OCI-LY7 (cell line): Measurements from ENCODE around the gene FBXL16. TPM values are rescaled to one million over a fixed set of nuclear protein-coding genes. Genes with fewer than 3 reads are reported as not detected.

Source experiments
- BruUV-seq: library from RNA; stranded (reverse); fragments of 400-500 nt; replicated peaks from 2 replicates; lab custom pipeline; 2021; lab: Mats Ljungman, UMichigan
- CTCF ChIA-PET: fragments of 300-600 bp; sonication (Branson Sonifier 250); formaldehyde crosslinking; loops from one replicate; lab custom pipeline; 2022; ENCODE audit warnings: antibody characterized with exemption; ENCODE audit not compliant: unreplicated experiment; lab: Charles Lee
- POLR2A ChIA-PET: fragments of 300-600 bp; sonication (Branson Sonifier 250); formaldehyde crosslinking; loops from one replicate; lab custom pipeline; 2022; ENCODE audit warnings: antibody characterized with exemption; lab: Charles Lee
- DNase-seq: peaks from one replicate; pipeline ENCODE4 v3.0.0-alpha.2; 2015; ENCODE audit warnings: low spot score
- H2AFZ ChIP-seq: fragments of 200-600 bp; sonication (generic), shearing (Covaris generic); 2 replicates; pipeline ENCODE4 v1.6.1; 2014; ENCODE audit warnings: mild to moderate bottlenecking, antibody characterized with exemption, low read length, moderate library complexity
- H3K27ac ChIP-seq: fragments of 200-600 bp; sonication (generic); 2 replicates; pipeline ENCODE4 v1.5.1; 2014; ENCODE audit warnings: mixed run types, low read depth, mild to moderate bottlenecking, moderate library complexity, low read length, inconsistent platforms; ENCODE audit not compliant: poor library complexity, severe bottlenecking
- H3K36me3 ChIP-seq: fragments of 200-600 bp; sonication (generic); 2 replicates; pipeline ENCODE4 v1.6.1; 2014; ENCODE audit warnings: mild to moderate bottlenecking, antibody characterized with exemption, low read length, moderate library complexity, mixed read lengths; ENCODE audit not compliant: insufficient read depth
- H3K4me1 ChIP-seq: fragments of 200-600 bp; sonication (generic); 2 replicates; pipeline ENCODE4 v1.5.1; 2014; ENCODE audit warnings: mild to moderate bottlenecking, low read length; ENCODE audit not compliant: insufficient read depth, poor library complexity, severe bottlenecking
- H3K4me2 ChIP-seq: fragments of 200-600 bp; sonication (generic); 2 replicates; pipeline ENCODE4 v1.6.1; 2014; ENCODE audit warnings: mild to moderate bottlenecking, low read length
- H3K4me3 ChIP-seq: fragments of 200-600 bp; sonication (generic); 2 replicates; pipeline ENCODE4 v1.5.1; 2014; ENCODE audit warnings: mild to moderate bottlenecking, low read depth, low read length; ENCODE audit not compliant: poor library complexity, severe bottlenecking
- H3K79me2 ChIP-seq: fragments of 200-600 bp; sonication (generic); 2 replicates; pipeline ENCODE4 v1.6.1; 2016; ENCODE audit warnings: low read depth, mild to moderate bottlenecking, low read length, moderate library complexity, mixed read lengths; ENCODE audit not compliant: insufficient read depth
- H3K9me2 ChIP-seq: fragments of 200-600 bp; sonication (generic); 2 replicates; pipeline ENCODE4 v1.6.1; 2016; ENCODE audit warnings: mild to moderate bottlenecking, low read length, mixed read lengths; ENCODE audit not compliant: insufficient read depth
- H3K9me3 ChIP-seq: fragments of 200-600 bp; sonication (generic); 2 replicates; pipeline ENCODE4 v1.6.1; 2014; ENCODE audit warnings: mild to moderate bottlenecking, mixed run types, low read length, mixed read lengths
- H4K20me1 ChIP-seq: fragments of 200-600 bp; sonication (generic); 2 replicates; pipeline ENCODE4 v1.6.1; 2014; ENCODE audit warnings: mild to moderate bottlenecking, antibody characterized with exemption, low read length, moderate library complexity, mixed read lengths; ENCODE audit not compliant: insufficient read depth
- EZH2phosphoT487 ChIP-seq: fragments of 200-600 bp; sonication (generic); IDR thresholded peaks from 2 replicates; pipeline ENCODE4 v1.6.1; 2018; ENCODE audit warnings: low read depth, borderline replicate concordance, mild to moderate bottlenecking, mixed run types, antibody characterized with exemption, low read length, moderate library complexity, mixed read lengths
- intact Hi-C: fragments of 100-400 bp; cut with micrococcal nuclease; formaldehyde crosslinking; loops from one replicate; pipeline ENCODE4 v1.10.0; 2022; ENCODE audit not compliant: unreplicated experiment
- total RNA-seq, 2 experiments: library from RNA; depleted of rRNA in 1 of 2; stranded (reverse); fragments of >200 nt in 1 of 2; shearing (Covaris generic) in 1 of 2; gene quantifications; 2 replicates each; pipeline ENCODE4 v1.2.3, GENCODE V29; 2014 to 2022
- TF ChIP-seq, protein P1 (sequence below): fragments of 200-600 bp; sonication (generic); conservative IDR thresholded peaks from 2 replicates; pipeline ENCODE4 v1.5.1; 2014; ENCODE audit warnings: mild to moderate bottlenecking, antibody characterized with exemption, low read length, moderate library complexity, mixed read lengths

The FBXL16 gene
- total RNA-seq, 2 experiments from 2014 or later, result 0.16 to 0.42 TPM

GRCh38 chr16:667780-668518 lies 37.7 kb downstream of the FBXL16 start, which contains the start of gene RHOT2:
RHOT2 (plus strand) TSS chr16:668132; CDS start chr16:668200, 68 bp downstream.
- POLR2A ChIA-PET, result no interaction called here
- Histone ChIP-seq H2AFZ (peak within 1 kb of the TSS; percentile 55; the same call in 1 of the 2 replicates), H3K79me2 (peaks cover 12% of the 10 kb centered on the region; the same call in 1 of the 2 replicates), H3K27ac (peak within 1 kb of the TSS; percentile 52), H3K4me1 (peaks cover 14% of the 10 kb centered on the region), H3K9me3 (no peaks in the 10 kb centered on the region), H4K20me1 (no peaks in the 10 kb centered on the region), H3K36me3 (peaks cover 33% of the 10 kb centered on the region), H3K4me3 (peak within 1 kb of the TSS; percentile 99), H3K4me2 (peak within 1 kb of the TSS; percentile 88), H3K9me2 (no peaks in the 10 kb centered on the region)
- CTCF ChIA-PET, result no interaction called here
- TF ChIP-seq EZH2phosphoT487, result no peak
- TF ChIP-seq, protein P1, sequence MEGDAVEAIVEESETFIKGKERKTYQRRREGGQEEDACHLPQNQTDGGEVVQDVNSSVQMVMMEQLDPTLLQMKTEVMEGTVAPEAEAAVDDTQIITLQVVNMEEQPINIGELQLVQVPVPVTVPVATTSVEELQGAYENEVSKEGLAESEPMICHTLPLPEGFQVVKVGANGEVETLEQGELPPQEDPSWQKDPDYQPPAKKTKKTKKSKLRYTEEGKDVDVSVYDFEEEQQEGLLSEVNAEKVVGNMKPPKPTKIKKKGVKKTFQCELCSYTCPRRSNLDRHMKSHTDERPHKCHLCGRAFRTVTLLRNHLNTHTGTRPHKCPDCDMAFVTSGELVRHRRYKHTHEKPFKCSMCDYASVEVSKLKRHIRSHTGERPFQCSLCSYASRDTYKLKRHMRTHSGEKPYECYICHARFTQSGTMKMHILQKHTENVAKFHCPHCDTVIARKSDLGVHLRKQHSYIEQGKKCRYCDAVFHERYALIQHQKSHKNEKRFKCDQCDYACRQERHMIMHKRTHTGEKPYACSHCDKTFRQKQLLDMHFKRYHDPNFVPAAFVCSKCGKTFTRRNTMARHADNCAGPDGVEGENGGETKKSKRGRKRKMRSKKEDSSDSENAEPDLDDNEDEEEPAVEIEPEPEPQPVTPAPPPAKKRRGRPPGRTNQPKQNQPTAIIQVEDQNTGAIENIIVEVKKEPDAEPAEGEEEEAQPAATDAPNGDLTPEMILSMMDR, result peak; percentile 94
- peak; percentile 94 for DNase-seq
- no TSS peak for BruUV-seq
- intact Hi-C loops, result loop anchor here (1.0 to 2.0 kb wide), 3 partner anchors 11 to 32 kb away; partner anchors contain the start of genes METTL26 and WDR90

- H3K9me3 ChIP-seq, result no peaks in the 10 kb centered on the region
- intact Hi-C loops, result loop anchor here (1.0 kb wide), 1 partner anchor 31 kb away; the partner anchor contains the start of gene METTL26
- H4K20me1 ChIP-seq, result no peaks in the 10 kb centered on the region
- BruUV-seq, result no TSS peak
- CTCF ChIA-PET, result no interaction called here
- H3K4me3 ChIP-seq, result peak overlapping the region; percentile 99
- no peak overlapping the region for H3K27ac ChIP-seq
- H3K9me2 ChIP-seq, result no peaks in the 10 kb centered on the region
- peak overlapping the region; percentile 55; the same call in 1 of the 2 replicates for H2AFZ ChIP-seq
- H3K4me2 ChIP-seq, result peak overlapping the region; percentile 66
- DNase-seq, result no peak
- TF ChIP-seq, protein P1, result no peak
- no peak for TF ChIP-seq EZH2phosphoT487
- H3K79me2 ChIP-seq, result peaks cover 12% of the 10 kb centered on the region; the same call in 1 of the 2 replicates
- POLR2A ChIA-PET, result no interaction called here
- peaks cover 14% of the 10 kb centered on the region for H3K4me1 ChIP-seq
- peaks cover 33% of the 10 kb centered on the region for H3K36me3 ChIP-seq
These were observed 38.4 kb downstream of the FBXL16 start for GRCh38 chr16:667113-667779.
